HCT116 (cell line): ENCODE results near the gene EP400. TPM values are rescaled to one million over a fixed set of nuclear protein-coding genes. Genes with fewer than 3 reads are reported as not detected.

Experiments used
- ATAC-seq: fragments of 200-7000 bp; cut with Tn5 transposase; 2 replicates; pipeline ENCODE4 v1.9.1; 2020; ENCODE audit warnings: mild to moderate bottlenecking, moderate library complexity
- BruUV-seq: library from RNA; stranded (reverse); fragments of 400-500 nt; replicated peaks from 2 replicates; lab custom pipeline; 2021; lab: Mats Ljungman, UMichigan
- CTCF ChIA-PET: fragments of 300-600 bp; sonication (Branson Sonifier 250); formaldehyde crosslinking; loops from one replicate; lab custom pipeline; 2021; ENCODE audit warnings: antibody characterized with exemption; lab: Charles Lee
- POLR2A ChIA-PET: fragments of 300-600, 350-600 bp; sonication (Branson Sonifier 250); formaldehyde crosslinking; loops from one replicate; lab custom pipeline; 2021; ENCODE audit warnings: antibody characterized with exemption; lab: Charles Lee
- RAD21 ChIA-PET, 2 experiments: fragments of 300-600 bp; sonication (Branson Sonifier 250); formaldehyde crosslinking; loops; one replicate each; lab custom pipeline; 2023; ENCODE audit warnings: low total read pairs in 2 of 2; ENCODE audit not compliant: uncharacterized antibody in 2 of 2, unreplicated experiment in 2 of 2, low non-redundant PET in 1 of 2; lab: Charles Lee
- DNase-seq: peaks from one replicate; pipeline ENCODE4 v3.0.0-alpha.2; 2010; ENCODE audit warnings: low read depth, low spot score
- H2AFZ ChIP-seq: fragments of 200-600 bp; shearing (Covaris generic), sonication (generic); 2 replicates; pipeline ENCODE4 v1.6.1; 2017; ENCODE audit warnings: low read depth, mixed run types, mixed read lengths, antibody characterized with exemption, low read length; ENCODE audit not compliant: poor library complexity, severe bottlenecking
- H3K27ac ChIP-seq: 2 replicates; pipeline ENCODE4 v1.5.1; 2012; ENCODE audit warnings: low read depth, low read length
- H3K27me3 ChIP-seq: fragments of 200-600 bp; sonication (generic); 2 replicates; pipeline ENCODE4 v1.6.1; 2016; ENCODE audit warnings: mixed run types, low read length, mixed read lengths; ENCODE audit not compliant: insufficient read depth
- H3K36me3 ChIP-seq, 2 experiments: fragments of 200-500 bp in 1 of 2; fragments of 200-600 bp in 1 of 2; sonication (Bioruptor generic) in 1 of 2; sonication (generic) in 1 of 2; 2 replicates each; pipeline versions ENCODE4 v1.5.1 to v1.6.1; 2014 to 2016; ENCODE audit warnings: low read length in 2 of 2, inconsistent platforms in 1 of 2, mixed read lengths in 1 of 2, mixed run types in 1 of 2; ENCODE audit not compliant: insufficient read depth in 2 of 2, control insufficient read depth in 1 of 2
- H3K4me1 ChIP-seq, 2 experiments: fragments of 200-600 bp in 1 of 2; sonication (generic) in 1 of 2; 2 replicates each; pipeline versions ENCODE4 v1.5.1 to v1.6.1; 2012 to 2017; ENCODE audit warnings: low read length in 2 of 2, inconsistent platforms in 1 of 2, mild to moderate bottlenecking in 1 of 2, mixed read lengths in 1 of 2, mixed run types in 1 of 2, moderate library complexity in 1 of 2; ENCODE audit not compliant: insufficient read depth in 2 of 2, control insufficient read depth in 1 of 2
- H3K4me2 ChIP-seq: fragments of 200-600 bp; sonication (generic); 2 replicates; pipeline ENCODE4 v1.6.1; 2017; ENCODE audit warnings: mixed run types, low read length, mixed read lengths
- H3K4me3 ChIP-seq, 2 experiments: fragments of 200-600 bp in 1 of 2; sonication (generic) in 1 of 2; replicated peaks in 1 of 2; 2 replicates each; pipeline ENCODE4 v1.5.1; 2011 to 2016; ENCODE audit warnings: low read length in 2 of 2, control low read depth in 1 of 2, low read depth in 1 of 2, mild to moderate bottlenecking in 1 of 2, mixed read lengths in 1 of 2, mixed run types in 1 of 2
- H3K79me2 ChIP-seq: fragments of 200-600 bp; sonication (generic); 2 replicates; pipeline ENCODE4 v1.6.1; 2017; ENCODE audit warnings: mild to moderate bottlenecking, mixed run types, low read length, moderate library complexity, mixed read lengths; ENCODE audit not compliant: insufficient read depth
- H3K9ac ChIP-seq: fragments of 200-600 bp; sonication (generic); 2 replicates; pipeline ENCODE4 v1.6.1; 2016; ENCODE audit warnings: low read length, mixed read lengths
- H3K9me2 ChIP-seq: fragments of 200-600 bp; sonication (generic), shearing (Covaris generic); 2 replicates; pipeline ENCODE4 v1.6.1; 2017; ENCODE audit warnings: mixed run types, mild to moderate bottlenecking, moderate library complexity; ENCODE audit not compliant: insufficient read depth
- H3K9me3 ChIP-seq, 2 experiments: fragments of 200-500 bp in 1 of 2; fragments of 200-600 bp in 1 of 2; sonication (Bioruptor generic) in 1 of 2; sonication (generic) in 1 of 2; 2 replicates each; pipeline ENCODE4 v1.6.1; 2014 to 2017; ENCODE audit warnings: low read length in 2 of 2, mixed read lengths in 2 of 2, inconsistent platforms in 1 of 2, low read depth in 1 of 2, mild to moderate bottlenecking in 1 of 2, mixed run types in 1 of 2, moderate library complexity in 1 of 2; ENCODE audit not compliant: control insufficient read depth in 1 of 2, insufficient read depth in 1 of 2
- H4K20me1 ChIP-seq: fragments of 200-600 bp; sonication (generic), shearing (Covaris generic); 2 replicates; pipeline ENCODE4 v1.6.1; 2017; ENCODE audit warnings: mixed run types, mild to moderate bottlenecking, moderate library complexity; ENCODE audit not compliant: insufficient read depth
- CBX3 ChIP-seq: IDR thresholded peaks from 2 replicates; pipeline ENCODE4 v1.6.1; 2012; ENCODE audit warnings: low read depth
- EGR1 ChIP-seq: IDR thresholded peaks from 2 replicates; pipeline ENCODE4 v1.6.1; 2012; ENCODE audit warnings: low read depth
- ELF1 ChIP-seq: IDR thresholded peaks from 2 replicates; pipeline ENCODE4 v1.6.1; 2012; ENCODE audit warnings: low read depth, borderline replicate concordance
- EZH2 ChIP-seq: fragments of 200-600 bp; sonication (generic); IDR thresholded peaks from 2 replicates; pipeline ENCODE4 v1.6.1; 2017; ENCODE audit warnings: antibody characterized with exemption, mixed run types
- EZH2phosphoT487 ChIP-seq: fragments of 200-600 bp; IDR thresholded peaks from 2 replicates; pipeline ENCODE4 v1.6.1; 2018; ENCODE audit warnings: antibody characterized with exemption, borderline replicate concordance
- POLR2A ChIP-seq: IDR thresholded peaks from 2 replicates; pipeline ENCODE4 v1.7.0; 2011; ENCODE audit warnings: borderline replicate concordance; ENCODE audit not compliant: insufficient read depth, insufficient read length; ENCODE audit errors: extremely low read depth
- POLR2AphosphoS5 ChIP-seq: IDR thresholded peaks from 2 replicates; pipeline ENCODE4 v1.6.1; 2011; ENCODE audit warnings: mild to moderate bottlenecking, low read depth, low read length, moderate library complexity
- REST ChIP-seq: IDR thresholded peaks from 2 replicates; pipeline ENCODE4 v1.6.1; 2012; ENCODE audit warnings: low read depth
- SP1 ChIP-seq: IDR thresholded peaks from 2 replicates; pipeline ENCODE4 v1.6.1; 2012; ENCODE audit warnings: low read depth
- SRF ChIP-seq: IDR thresholded peaks from 2 replicates; pipeline ENCODE4 v1.6.1; 2012; ENCODE audit warnings: low read depth
- TCF7L2 ChIP-seq: IDR thresholded peaks from 2 replicates; pipeline ENCODE4 v1.7.0; 2011; ENCODE audit warnings: borderline replicate concordance, inconsistent platforms; ENCODE audit not compliant: insufficient read depth, insufficient read length; ENCODE audit errors: extremely low read depth
- ZBTB33 ChIP-seq: IDR thresholded peaks from 2 replicates; pipeline ENCODE4 v1.6.1; 2011; ENCODE audit warnings: mild to moderate bottlenecking, low read length, moderate library complexity; ENCODE audit not compliant: insufficient replicate concordance; ENCODE audit errors: extremely low read depth
- ZFX ChIP-seq: fragments of 450-650 bp; IDR thresholded peaks from 2 replicates; pipeline ENCODE4 v1.6.1; 2017
- ZNF274 ChIP-seq: fragments of 200-500 bp; sonication (Bioruptor generic); IDR thresholded peaks from 2 replicates; pipeline ENCODE4 v1.6.1; 2014; ENCODE audit warnings: mild to moderate bottlenecking, low read depth, low read length, inconsistent platforms
- intact Hi-C: fragments of 100-400 bp; cut with micrococcal nuclease; formaldehyde crosslinking; loops from 2 replicates; pipeline ENCODE4 v1.10.0; 2022
- total RNA-seq: library from RNA; stranded (reverse); gene quantifications from one replicate; pipeline ENCODE4 v1.2.1, GENCODE V29; 2021; ENCODE audit not compliant: unreplicated experiment

The EP400 gene
- total RNA-seq, 1 experiment from 2014 or later = 54.5 TPM

DNA sequence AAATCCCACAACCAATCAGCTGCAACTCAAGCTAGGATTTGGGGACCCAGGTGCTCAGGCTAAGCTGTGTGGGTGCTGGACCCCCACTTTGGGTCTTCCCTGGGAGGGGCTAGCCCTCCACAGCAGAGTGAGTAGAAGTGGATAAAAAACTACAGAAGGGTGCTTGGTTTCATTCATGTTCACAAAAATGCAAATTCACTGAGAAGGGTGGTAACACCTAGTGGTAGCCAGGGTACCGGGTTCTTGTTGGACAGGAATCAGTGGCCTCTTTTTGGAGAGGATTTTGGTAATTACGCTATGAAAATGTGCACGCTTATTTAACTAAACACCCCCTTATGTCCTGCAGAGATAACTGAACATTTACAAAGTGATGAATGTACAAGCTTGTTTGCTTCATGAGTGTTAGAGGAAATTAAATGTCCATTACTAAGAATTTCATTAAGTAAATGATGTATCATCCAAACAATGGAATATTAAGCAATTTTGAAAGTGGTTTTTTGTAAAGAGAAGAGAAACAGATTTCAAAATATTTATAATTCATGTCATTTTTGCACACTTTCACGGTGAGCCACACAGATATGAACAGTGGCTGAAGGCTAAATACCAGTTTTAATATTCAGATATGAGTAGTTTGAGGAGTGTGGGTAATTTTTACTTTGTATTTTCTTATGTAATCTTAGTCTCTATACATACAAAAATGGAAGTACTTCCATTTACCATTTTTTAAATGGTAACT is 116.0 kb downstream of the EP400 start:
- Histone ChIP-seq H3K9me3 (no peaks in the 10 kb centered on the region), H3K4me1 (no peaks in the 10 kb centered on the region), H3K36me3 (peaks cover 26 to 41% of the 10 kb centered on the region in 2 experiments), H3K79me2 (no peaks in the 10 kb centered on the region), H3K4me2 (no peak overlapping the region), H3K4me3 (no peak overlapping the region), H4K20me1 (no peaks in the 10 kb centered on the region), H3K27me3 (no peaks in the 10 kb centered on the region), H2AFZ (no peak overlapping the region), H3K27ac (no peak overlapping the region), H3K9me2 (no peaks in the 10 kb centered on the region), H3K9ac (no peak overlapping the region)
- TF ChIP-seq POLR2AphosphoS5 = no peak
- TF ChIP-seq CBX3 = no peak
- no peak for TF ChIP-seq POLR2A
- TF ChIP-seq ZNF274 = no peak
- TF ChIP-seq ELF1 = no peak
- no peak for TF ChIP-seq SRF
- no peak for TF ChIP-seq ZBTB33
- TF ChIP-seq REST = no peak
- no peak for TF ChIP-seq TCF7L2
- TF ChIP-seq EZH2phosphoT487 = no peak
- no peak for TF ChIP-seq ZFX
- no peak for TF ChIP-seq EZH2
- TF ChIP-seq SP1 = no peak
- no peak for TF ChIP-seq EGR1
- no TSS peak for BruUV-seq
- RAD21 ChIA-PET = no interaction called here
- CTCF ChIA-PET = no interaction called here
- ATAC-seq = no peak
- DNase-seq = no peak
- POLR2A ChIA-PET = no interaction called here
- intact Hi-C loops = no loop called here
